ENCODE data around the gene ALOX12B.

Gene ALOX12B

DNA sequence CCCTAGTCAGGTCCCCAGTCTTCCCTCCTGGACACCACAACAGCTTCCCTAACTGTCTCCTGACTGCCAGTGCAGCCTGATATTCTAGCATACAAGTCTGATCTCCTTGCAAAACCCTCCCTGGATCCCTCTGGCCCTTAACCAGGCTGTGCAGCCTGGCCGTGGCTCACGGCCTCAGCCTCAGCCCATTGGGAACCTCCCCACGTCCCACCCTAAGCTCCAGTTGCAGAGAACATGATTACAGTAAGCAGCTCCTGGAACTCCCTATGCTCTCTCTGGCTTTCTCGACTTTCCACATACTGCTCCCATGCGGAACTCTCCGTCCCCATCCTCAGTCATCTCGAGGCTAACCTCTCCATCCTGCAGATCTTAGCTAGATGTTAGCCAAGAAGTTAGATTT lies 13.0 kb downstream of the ALOX12B start:
- DNase-seq (ENCODE audit: low spot score), result no peak
- TF ChIP-seq, protein P1, sequence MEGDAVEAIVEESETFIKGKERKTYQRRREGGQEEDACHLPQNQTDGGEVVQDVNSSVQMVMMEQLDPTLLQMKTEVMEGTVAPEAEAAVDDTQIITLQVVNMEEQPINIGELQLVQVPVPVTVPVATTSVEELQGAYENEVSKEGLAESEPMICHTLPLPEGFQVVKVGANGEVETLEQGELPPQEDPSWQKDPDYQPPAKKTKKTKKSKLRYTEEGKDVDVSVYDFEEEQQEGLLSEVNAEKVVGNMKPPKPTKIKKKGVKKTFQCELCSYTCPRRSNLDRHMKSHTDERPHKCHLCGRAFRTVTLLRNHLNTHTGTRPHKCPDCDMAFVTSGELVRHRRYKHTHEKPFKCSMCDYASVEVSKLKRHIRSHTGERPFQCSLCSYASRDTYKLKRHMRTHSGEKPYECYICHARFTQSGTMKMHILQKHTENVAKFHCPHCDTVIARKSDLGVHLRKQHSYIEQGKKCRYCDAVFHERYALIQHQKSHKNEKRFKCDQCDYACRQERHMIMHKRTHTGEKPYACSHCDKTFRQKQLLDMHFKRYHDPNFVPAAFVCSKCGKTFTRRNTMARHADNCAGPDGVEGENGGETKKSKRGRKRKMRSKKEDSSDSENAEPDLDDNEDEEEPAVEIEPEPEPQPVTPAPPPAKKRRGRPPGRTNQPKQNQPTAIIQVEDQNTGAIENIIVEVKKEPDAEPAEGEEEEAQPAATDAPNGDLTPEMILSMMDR (IDR thresholded peaks at IDR 0.05; ENCODE audit: extremely low read depth, missing control alignments), result no peak

DNA sequence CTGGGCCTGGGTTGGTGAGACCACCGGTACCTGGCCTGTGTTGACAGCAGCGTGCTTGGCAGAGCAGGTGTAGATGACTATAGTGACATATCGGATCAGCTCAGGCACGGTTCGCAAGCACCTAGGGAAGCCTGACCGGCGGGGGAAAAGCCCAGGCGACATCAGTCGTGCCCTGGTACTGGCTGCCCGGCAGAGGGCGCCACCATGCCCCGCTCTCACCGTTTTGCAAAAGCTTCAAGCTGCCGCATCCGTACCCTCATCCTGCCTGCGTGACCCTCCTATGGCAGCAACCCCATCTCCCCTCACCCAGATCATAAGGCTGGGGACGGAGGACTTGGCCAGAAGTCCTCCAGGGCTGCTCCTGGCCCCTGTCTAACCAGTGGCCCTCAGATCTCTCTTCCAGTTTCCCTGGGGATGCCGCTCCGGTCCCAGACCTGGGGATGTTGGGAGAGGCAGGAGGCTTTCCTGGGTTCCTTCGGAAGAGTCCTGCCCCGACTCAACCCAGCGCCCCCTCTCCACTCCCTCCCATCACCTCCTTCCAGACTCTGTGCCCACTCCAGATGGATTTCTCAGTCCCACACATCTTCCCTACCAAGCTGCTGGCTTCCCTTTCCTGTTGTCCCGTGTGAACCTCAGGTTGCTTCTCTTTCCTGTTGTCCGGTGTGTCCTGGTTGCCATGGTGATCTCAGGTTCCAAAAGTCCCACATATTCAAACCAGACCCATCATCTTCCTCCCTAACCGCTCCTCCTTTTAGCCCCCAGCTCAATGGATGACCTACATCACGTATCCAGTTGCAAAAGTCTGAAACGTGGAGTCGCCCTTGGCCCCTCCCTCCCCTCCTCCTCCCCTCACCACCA lies 13.7 kb downstream of the ALOX12B start:
- DNase-seq (ENCODE audit: low spot score), result peak; percentile 92
- TF ChIP-seq, protein P1 (IDR thresholded peaks at IDR 0.05; ENCODE audit: extremely low read depth, missing control alignments), result peak; percentile 96

DNA sequence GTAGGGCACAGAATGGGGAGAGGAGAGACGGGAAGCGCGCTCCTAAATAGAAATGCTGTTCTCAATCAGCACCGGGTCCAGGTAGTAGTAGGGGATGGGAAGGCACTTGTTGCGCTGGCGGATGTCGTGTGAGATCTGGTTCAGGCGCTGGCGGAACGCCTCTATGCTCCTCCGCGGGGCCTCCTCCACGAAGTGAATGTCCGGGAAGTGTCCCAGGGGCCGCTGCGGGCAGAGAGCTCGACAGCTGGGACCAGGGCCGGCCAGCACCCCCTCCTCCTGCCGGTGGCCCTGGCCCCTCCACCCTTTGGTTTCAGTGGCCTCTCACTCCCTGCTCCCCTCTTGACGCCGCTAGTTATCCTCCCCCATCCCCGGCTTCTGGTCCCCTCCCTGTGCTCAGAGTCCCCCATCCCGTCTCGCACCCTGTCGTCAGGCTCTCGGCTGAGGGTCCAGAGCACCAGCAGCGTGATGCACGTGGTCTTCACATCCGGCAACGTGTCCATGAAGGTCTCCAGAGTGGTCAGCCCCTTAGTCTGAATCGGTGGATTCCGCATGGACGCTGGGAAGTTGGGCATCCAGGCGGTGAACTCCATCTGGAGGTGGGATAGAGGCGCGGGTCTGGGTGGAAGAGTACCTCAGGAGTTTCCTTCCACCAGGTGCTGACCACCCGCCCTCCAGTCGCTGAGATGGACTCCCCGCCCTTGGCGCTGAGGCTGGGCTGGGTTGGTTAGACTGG lies 14.6 kb downstream of the ALOX12B start:
- TF ChIP-seq, protein P1 (IDR thresholded peaks at IDR 0.05; ENCODE audit: extremely low read depth, missing control alignments), result no peak
- DNase-seq (ENCODE audit: low spot score), result no peak

DNA sequence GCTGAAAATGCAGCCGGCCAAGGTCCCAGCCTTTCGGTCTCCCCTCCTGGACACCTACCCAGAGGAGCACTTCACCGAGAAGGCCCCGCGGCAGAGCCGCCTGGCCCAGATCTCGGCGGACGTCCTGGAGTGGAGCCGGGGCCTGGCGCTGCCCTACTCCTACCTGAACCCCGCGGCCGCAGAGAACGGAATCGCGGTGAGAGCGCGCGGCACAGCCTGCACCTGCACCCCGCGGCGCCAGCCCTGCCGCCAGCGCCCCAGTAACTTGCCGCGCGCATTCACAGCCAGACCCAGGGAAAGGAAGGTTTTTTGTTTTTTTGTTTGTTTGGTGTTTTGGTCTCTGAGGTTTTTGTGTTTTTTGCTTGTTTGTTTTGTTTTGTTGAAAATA lies 15.2 kb downstream of the ALOX12B start:
- TF ChIP-seq, protein P1 (IDR thresholded peaks at IDR 0.05; ENCODE audit: extremely low read depth, missing control alignments), result no peak

DNA sequence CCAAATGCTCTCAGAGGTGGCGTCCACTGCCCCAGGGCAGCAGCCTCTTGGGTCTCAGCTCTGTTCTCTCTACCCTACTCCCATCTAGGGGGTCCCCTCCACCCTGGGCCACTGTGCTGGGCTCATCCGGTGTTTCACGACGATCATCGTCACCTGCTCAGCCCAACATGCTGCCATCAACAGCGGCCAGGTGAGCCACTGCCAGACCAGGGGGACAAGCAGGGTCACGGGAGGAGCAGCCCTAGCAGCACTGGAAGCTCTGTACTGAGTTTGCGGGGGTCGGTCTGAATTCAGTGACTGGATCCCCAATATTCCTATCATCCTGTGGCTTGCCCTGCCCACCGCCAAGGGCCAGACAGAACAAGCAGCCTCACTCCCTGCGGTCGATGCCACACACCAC lies 16.0 kb downstream of the ALOX12B start:
- TF ChIP-seq, protein P1 (IDR thresholded peaks at IDR 0.05; ENCODE audit: extremely low read depth, missing control alignments), result no peak
- DNase-seq (ENCODE audit: low spot score), result no peak

More for the DNA sequence above, 15.2 kb downstream of the ALOX12B start:
- DNase-seq (ENCODE audit: low spot score), result no peak

DNA sequence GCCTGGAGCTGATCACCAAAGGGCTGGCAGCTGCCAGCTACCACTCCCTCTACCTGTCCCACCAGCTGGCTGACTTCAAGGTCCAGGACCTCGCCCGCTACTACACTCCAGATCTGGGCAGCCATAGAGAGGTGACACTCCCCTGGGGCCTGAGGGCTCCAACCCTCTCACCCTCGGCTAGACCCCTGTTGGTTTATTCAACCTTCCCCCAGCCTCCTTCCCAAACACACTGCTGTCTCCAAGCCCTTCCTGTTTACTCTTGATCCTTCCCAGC lies 18.0 kb downstream of the ALOX12B start:
- no peak for DNase-seq (ENCODE audit: low spot score)
- TF ChIP-seq, protein P1 (IDR thresholded peaks at IDR 0.05; ENCODE audit: extremely low read depth, missing control alignments), result no peak

Measured in GM20000 (cell line).